Measurements from ENCODE around the gene PCSK2. TPM values are rescaled to one million over a fixed set of nuclear protein-coding genes. Genes with fewer than 3 reads are reported as not detected.
A peak's percentile ranks its signal among the peaks of the same experiment; 100 is the strongest.
"Not testable (repeated sequence)": the region's sequence is repeated elsewhere in the genome, so short reads cannot be mapped to it uniquely, and the experiment has no call there.

The PCSK2 gene, protein sequence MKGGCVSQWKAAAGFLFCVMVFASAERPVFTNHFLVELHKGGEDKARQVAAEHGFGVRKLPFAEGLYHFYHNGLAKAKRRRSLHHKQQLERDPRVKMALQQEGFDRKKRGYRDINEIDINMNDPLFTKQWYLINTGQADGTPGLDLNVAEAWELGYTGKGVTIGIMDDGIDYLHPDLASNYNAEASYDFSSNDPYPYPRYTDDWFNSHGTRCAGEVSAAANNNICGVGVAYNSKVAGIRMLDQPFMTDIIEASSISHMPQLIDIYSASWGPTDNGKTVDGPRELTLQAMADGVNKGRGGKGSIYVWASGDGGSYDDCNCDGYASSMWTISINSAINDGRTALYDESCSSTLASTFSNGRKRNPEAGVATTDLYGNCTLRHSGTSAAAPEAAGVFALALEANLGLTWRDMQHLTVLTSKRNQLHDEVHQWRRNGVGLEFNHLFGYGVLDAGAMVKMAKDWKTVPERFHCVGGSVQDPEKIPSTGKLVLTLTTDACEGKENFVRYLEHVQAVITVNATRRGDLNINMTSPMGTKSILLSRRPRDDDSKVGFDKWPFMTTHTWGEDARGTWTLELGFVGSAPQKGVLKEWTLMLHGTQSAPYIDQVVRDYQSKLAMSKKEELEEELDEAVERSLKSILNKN
- not detected in 2 replicates for total RNA-seq (2014; rRNA removed; shearing (Covaris generic))

DNA sequence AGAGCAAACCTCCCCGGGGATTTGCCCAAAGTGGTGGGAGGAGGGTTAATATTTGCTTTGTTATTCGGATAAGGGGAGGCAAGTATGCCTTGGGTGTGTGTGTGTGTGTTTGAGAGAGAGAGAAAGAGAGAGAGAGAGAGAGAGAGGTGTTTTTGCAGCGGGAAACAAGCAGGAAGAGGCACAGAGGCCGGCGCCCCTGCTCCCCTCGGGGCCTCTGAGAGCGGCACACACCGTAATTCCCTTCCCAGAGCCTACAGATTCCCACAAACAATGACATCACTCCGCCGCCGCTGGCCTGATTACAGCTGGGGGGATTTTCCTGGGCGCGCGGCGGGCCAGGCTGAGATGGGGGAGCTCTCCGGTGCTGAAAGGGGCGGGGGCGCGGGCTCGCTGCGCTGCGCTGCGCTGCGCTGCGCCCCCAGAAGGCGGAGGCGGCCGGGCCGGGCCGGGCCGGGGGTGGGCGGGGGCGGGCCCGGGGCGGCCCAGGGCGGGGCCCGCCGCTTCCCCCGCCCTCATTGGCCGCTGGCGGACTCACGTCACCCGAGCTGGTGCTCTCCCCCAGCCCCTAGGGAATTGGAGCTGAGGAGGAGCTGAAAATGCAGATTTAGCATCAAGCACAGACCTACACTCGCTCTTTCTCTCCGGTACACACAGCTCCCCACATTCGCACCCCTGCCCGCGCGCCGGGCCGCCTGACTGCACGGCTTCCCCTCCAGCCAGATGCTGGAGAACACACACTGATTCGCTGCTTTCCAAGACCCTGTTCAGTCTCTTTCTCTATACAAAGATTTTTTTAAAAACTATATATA is at the start of gene PCSK2:
PCSK2 (plus strand) TSS at position 631 of the 809 bp plus-strand sequence. CDS start 266 bp downstream, outside the sequence.
- peak; percentile 95 for DNase-seq (ENCODE audit: low spot score)
- in situ Hi-C loops (cut with HindIII; ENCODE audit: low sequenced_read_pairs), result no loop called here

DNA sequence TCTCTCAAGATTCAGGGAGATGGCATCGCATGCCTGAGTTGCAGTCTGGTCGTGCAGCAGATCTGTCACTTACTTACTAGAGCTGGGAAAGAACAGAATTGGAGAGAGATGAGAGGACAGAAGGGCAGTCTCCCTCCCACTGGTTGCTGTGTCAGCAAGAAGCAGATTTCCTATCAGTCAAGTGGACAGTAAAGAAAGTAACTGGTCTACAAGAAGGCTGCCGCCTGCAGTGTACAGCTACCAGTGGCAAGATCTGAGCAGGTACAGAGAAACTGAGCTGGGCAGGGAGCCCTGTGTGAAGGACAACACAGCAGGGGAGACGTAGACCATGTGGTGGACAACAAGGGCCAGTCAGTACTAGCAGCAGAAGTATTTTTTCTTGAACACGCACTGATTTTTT is 49.5 kb upstream of the PCSK2 start:
- peak; percentile 80 for DNase-seq (ENCODE audit: low spot score)
- in situ Hi-C loops (cut with HindIII; ENCODE audit: low sequenced_read_pairs), result no loop called here

DNA sequence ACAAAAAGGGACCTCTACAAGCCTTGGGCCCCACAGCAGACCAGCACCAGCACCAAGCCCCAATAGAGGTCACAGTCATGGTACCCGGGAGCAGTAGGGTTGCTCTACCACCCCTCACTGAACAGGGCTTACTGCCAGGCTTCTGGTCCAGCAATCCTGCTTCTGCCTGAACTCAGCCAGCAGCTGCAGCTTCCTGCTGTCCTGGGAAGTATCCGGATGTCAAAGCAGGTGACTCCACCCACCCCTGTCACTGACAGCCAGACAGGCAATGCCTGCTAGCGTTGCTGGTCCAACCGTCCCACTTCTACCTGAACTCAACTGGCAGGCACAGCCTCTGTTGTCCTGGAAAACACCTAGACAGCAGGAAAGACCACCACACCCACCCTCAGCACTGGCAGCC is 47.0 kb upstream of the PCSK2 start:
- in situ Hi-C loops (cut with HindIII; ENCODE audit: low sequenced_read_pairs), result no loop called here
- DNase-seq (ENCODE audit: low spot score), result no peak

DNA sequence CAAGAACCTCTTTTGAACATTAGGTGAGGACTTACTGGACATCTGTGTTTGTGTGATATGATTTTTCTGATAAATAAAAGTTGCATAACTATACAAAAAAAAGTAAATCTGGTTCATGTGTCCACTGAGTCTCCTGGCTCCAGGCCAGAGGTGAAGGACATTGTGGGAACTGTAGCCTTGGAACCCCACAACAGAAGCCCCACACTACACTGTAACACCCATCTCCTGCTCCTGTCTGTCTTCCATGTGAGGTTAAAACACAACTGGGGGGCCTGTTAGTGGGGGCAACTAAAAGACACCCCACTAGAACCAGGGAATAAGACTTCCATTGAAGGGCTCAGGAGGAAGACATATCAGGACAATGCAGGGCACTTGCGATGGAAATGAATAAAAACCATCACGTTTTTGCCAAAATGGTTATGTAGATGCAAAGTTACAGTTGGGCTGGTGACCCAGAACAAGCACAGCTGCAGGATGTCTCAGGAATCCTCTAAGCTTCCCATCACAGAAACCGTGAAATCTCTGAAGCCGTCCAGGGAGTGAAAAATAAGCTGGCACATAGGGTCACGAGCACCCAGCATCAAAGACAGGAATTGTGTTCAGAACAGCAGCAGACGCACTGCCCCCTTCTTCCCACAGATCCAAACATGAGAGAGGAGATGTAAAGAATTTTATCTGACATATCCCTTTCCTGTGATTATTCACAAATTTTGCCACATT is 36.7 kb upstream of the PCSK2 start:
- DNase-seq (ENCODE audit: low spot score), result no peak
- in situ Hi-C loops (cut with HindIII; ENCODE audit: low sequenced_read_pairs), result no loop called here

DNA sequence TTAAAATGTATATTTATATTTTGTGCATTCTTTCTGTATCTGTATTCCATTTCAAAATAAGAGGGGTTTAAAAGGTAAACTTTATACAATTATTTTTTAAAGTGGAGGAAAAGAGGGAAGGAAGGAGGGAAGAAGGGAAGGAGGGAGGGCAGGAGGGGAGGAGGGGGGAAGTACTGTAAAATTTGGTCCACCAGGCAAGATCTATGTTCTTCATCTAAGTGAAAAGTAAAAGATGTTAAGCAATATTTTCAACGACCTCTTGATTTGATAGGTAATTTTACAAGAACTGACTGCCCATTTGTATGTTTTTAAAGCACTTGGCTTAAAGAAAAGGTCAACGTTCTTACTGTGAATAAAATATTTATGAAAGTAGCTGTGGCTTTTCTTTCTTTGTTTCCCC is 29.8 kb upstream of the PCSK2 start:
- DNase-seq (ENCODE audit: low spot score), result no peak
- in situ Hi-C loops (cut with HindIII; ENCODE audit: low sequenced_read_pairs), result no loop called here

DNA sequence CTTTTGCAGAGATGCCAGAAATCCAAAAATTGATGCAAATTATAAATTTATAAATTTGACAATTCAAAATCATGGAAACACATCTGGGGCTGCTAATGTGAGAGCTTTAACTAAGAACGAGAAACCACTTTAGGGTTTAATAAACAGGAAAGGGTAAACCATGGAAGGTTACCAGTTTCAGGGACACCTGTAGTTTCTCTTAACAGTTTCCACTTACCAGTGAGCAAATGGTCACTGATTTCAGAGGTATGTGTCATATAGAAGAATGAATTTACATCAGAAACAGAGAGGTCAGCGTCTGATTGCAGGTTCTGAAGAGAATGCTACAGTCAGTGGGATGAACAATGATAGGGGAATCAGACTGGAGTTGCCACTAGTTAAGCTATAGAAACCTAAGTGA is 24.8 kb upstream of the PCSK2 start:
- in situ Hi-C loops (cut with HindIII; ENCODE audit: low sequenced_read_pairs), result no loop called here
- no peak for DNase-seq (ENCODE audit: low spot score)

DNA sequence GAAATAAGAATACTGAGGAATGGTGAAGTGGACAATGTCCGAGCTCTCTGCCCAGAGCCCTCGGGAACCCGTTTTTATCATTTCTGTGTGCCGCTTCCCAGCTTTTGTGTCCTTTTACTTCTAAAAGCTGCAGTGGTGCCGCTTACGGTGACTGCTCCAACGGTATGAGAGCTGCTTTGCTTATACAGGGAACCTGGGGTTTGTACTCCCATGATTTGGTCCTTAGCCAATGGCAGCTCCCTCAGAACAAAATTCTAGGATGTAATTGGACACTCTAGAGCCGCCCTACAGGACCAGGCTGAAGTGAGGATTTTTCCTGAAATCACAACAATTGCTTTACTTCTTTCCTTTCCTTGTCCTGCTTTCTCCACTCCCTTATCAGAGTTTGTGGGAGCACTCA is 24.2 kb upstream of the PCSK2 start:
- in situ Hi-C loops (cut with HindIII; ENCODE audit: low sequenced_read_pairs), result no loop called here
- peak; percentile 14 for DNase-seq (ENCODE audit: low spot score)

DNA sequence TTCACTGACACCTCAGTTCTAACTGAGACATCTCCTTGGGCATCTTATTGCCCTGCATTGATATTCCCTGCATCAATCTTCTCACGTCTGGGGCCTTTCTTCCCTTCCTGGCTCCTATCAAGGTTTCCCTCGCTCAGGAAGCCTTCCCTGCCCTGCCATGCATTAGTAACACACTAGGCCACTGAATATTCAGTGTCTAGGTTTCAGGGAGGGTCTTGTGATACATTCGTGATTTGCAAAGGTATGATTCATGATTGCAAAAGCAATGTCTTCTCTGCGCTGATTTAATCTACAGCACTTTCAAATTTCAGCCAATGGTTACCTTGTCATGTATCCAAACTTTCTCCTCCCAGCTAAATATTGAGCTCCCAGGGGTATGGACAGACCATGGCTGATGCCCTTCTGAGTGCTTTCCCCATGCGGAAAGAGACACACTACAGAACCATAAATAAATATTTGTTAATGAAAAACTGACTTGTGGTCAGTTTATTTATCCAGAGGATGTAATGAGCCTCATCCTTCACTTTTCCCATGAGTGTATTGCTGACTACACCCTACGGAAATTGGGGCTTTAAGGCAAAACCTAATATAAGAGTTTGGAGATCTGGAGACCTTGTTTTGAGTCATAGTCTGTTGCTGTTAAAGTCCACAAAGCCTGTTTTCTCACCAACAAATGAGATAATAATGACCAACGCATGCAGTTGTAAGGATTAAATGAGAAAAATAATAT is 21.6 kb upstream of the PCSK2 start:
- DNase-seq (ENCODE audit: low spot score), result no peak
- in situ Hi-C loops (cut with HindIII; ENCODE audit: low sequenced_read_pairs), result no loop called here

DNA sequence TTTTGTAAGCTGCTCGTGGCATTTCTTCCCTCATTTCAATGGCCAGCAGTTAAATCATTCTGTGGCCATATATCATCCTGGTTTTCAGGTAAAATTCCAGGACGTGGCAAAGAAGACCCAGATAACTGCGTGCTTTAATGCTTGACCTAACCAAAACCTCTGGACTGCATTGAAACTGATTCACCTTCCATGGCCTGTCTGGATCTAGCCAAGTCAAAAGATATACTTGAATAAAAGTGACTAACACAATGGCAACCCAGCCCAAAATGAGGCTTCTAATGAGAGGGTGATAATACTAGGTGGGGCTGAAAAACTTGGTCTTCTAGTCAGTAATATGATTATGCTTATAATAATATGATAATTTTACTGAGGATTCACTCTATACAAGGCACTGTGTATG is 16.5 kb upstream of the PCSK2 start:
- in situ Hi-C loops (cut with HindIII; ENCODE audit: low sequenced_read_pairs), result no loop called here
- DNase-seq (ENCODE audit: low spot score), result no peak

DNA sequence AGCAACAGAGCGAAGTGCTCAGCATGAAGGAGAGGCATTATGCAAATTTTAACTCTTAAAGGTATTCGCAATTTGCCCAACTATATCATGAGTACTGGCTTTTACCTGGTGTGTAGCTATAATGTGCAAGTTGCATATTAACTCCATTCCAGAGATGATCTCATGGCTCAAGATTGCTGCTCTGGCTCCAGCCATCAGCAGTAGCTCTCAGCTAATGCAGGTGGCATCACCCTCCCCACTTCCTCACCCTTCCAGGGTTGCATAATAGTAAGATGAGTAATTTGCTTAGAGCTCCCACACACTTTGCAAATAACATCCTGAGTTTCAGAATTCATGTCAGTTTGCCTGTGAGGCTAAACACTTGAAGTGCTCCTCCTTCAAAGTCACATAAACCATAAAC is 15.9 kb upstream of the PCSK2 start:
- in situ Hi-C loops (cut with HindIII; ENCODE audit: low sequenced_read_pairs), result no loop called here
- no peak for DNase-seq (ENCODE audit: low spot score)

DNA sequence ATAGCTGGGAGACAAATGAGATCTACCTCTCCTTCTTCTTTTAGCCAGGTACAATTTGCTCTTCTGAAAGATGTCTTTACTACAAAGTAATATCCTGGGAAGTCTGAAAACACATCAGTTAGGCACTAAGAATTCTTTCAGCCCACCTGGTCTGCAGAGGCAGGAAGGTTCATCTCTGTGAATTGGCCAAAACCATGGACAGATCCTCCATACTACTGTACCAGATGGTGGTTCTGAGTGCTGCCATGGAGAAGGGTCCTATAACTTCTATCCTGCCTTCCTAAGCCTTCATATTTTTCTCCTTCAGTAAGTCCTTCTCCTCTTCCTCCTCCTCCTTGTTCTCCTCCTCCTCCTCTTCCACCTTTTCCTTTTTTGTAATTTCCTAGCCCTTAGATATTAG is 11.7 kb upstream of the PCSK2 start:
- no peak for DNase-seq (ENCODE audit: low spot score)
- in situ Hi-C loops (cut with HindIII; ENCODE audit: low sequenced_read_pairs), result no loop called here

DNA sequence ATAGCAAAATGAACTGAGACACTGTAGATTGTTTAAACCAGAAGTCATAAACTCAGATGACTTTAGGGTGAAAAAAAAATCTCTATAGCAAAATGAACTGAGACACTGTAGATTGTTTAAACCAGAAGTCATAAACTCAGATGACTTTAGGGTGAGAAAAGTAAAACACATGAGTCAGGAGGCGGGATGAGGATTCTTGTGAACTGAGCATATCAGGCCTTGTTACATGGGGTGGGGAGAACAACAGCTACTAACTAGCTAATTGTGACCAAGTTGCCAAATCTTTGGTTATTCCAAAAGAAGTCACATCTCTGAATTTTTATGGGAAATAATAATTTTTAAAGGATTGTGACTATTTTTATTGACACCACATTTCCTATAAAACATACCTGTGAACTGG is 7.0 kb upstream of the PCSK2 start:
- in situ Hi-C loops (cut with HindIII; ENCODE audit: low sequenced_read_pairs); DNase-seq (ENCODE audit: low spot score): not testable (repeated sequence)

DNA sequence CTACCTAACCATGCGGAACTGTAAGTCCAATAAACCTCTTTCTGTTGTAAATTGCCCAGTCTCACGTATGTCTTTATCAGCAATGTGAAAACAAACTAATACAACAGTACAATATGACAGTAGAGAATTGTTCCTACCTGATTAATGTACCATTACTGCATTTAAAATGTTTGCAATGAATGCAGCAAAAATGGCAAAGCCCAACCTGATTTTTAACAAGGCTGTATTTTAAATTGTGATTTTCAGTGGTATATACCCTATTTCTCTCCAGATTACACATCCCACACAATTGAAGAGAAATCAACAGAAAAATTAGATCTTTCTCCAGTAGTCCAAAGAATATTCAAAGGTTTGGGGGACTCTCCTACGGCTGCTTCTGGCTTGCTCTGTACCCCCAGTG is 3.3 kb upstream of the PCSK2 start:
- in situ Hi-C loops (cut with HindIII; ENCODE audit: low sequenced_read_pairs), result no loop called here
- peak; percentile 18 for DNase-seq (ENCODE audit: low spot score)

DNA sequence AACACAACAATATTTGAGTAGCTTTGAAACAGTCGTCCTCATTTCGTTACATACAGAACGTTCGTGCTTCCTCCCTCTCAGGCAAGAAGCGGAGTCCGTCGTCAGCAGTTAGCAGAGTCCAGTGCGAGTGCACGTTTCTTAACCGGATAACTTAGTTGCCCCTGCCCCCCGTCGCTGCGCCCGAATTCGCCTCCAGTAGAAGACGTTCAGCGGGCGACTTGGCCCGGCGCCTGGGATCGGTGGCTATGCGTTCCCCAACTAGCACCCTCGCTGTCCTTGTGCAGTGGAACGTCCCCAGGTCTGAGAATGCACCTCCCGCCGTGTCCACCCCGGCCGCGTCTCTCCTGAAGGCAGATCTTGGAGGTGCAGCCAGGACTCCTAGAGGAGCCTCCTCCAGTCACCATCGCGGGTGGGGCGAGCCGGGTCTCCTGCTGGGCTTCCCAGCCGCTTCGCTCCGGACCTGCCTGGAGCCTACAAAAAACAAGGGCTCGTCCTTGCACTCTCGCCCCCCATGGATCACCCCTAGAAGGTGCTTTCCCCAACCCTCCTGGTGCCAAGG is 910 bp upstream of the PCSK2 start:
- in situ Hi-C loops (cut with HindIII; ENCODE audit: low sequenced_read_pairs), result no loop called here
- peak; percentile 66 for DNase-seq (ENCODE audit: low spot score)

DNA sequence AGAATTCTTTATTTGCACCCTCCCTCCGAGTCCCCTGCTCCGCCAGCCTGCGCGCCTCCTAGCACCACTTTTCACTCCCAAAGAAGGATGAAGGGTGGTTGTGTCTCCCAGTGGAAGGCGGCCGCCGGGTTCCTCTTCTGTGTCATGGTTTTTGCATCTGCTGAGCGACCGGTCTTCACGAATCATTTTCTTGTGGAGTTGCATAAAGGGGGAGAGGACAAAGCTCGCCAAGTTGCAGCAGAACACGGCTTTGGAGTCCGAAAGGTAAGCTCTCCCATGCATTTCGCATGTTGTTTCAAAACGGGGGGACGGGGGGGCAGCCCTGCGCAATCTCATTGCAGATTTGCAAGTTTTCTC is 357 bp downstream of the PCSK2 start:
- DNase-seq (ENCODE audit: low spot score), result no peak
- in situ Hi-C loops (cut with HindIII; ENCODE audit: low sequenced_read_pairs), result no loop called here

DNA sequence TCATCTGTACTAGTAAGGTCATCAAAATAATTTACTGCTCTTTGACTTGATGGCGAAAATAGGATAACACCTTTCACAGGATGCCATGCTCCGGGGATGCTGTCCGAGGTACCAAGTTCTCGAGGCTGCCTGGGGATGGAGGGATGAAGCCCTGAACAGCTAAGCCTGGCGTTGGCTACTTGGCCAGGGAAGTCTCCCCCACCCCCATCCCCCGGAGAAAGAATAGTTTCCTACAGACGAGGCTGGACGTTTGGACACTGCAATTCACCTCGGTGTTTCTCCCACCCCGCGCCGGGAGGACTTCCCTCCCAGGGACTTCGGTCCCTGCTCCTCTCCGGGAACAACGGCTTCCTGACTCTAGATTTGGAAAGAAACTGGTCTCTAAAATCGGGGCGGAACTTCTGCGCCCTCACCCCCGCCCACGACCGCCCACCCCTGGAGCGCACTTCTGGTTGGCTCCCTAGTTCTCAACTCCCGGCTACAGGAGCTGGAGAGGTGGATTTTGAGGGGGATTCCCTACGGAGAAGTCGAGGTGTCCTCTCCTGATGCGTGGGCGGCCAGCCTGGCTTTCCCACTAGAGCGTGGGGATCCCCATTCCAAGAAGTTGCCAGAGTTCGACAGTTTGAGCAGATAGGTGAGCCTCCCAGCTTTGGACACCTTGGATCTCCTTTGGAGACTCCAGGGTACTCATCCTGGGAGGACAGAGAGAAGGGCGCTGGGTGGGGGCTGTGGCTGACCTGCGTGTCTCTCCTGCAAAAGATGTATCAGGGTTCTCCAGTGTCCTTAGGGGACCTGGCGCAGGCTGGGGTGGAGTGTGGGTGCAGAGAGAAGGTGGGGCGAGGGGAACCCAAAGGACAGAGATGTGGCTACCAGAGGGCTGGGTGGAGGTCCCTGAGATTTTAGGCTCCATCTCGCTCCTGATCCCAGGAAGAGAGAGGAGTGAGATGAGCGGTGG is 1.1 kb downstream of the PCSK2 start:
- peak; percentile 51 for DNase-seq (ENCODE audit: low spot score)
- in situ Hi-C loops (cut with HindIII; ENCODE audit: low sequenced_read_pairs), result no loop called here

DNA sequence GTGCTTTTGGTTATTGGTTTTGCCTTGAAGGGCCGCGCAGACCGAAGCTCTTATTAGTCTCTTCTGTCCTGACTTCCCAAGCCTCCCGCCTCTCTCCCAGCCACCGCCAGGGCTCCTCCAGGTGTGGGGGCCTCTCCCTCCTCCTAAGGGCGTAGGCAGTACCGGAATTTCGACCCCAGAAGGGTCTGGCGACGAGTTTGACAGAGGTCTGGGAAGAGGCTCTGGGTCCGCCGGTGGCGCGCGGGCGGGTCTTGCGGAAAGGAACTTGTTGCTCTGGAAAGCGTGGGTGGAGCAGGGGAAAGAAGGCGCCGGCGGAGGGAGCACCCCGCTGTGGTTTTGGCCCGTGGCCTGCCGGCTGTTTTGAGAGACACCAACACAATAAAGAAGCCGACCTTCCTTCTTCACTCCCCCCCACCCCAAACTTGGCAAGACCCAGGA is 1.8 kb downstream of the PCSK2 start:
- in situ Hi-C loops (cut with HindIII; ENCODE audit: low sequenced_read_pairs), result no loop called here

More for the DNA sequence above, 1.8 kb downstream of the PCSK2 start:
- DNase-seq (ENCODE audit: low spot score), result peak; percentile 45
